UCSD-AML1 (cell line): Measurements from ENCODE around the gene STARD8.
"Not testable (repeated sequence)": the region's sequence is repeated elsewhere in the genome, so short reads cannot be mapped to it uniquely, and the experiment has no call there.

ENCODE experiments used
- DNase-seq: peaks from one replicate; lab custom pipeline; 2025; ENCODE audit not compliant: unreplicated experiment; lab: John Stamatoyannopoulos, UW

STARD8 gene

GRCh38 chrX:68688931-68689330 is 41.5 kb downstream of the STARD8 start:
- not testable (repeated sequence) for DNase-seq

DNA sequence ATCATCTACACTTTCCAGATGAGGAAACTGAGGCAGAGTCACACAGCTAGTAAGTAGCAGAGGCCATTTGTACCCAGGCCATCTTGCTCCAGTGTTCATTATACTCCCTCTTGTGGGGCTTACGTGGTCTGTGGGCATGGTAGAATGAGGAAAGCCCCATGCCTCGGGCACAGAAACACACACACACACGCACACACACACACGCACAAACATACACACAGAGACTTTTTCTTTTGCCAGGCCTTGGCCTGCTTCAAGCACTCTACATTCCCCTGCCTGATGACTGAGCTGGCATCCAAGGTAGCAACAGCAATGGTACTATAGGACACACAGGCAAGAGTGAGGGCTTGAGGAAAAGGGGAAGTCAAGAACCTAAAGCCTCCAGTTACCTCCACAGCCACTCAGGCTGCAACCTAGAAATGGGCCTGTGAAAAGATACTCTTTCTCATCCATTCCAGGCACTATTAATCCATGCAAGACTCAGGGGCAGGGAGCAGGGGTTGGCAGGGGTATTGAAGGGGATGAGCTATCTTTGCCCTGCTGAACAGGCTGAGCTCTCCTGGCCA is 43.6 kb downstream of the STARD8 start:
- no peak for DNase-seq

- DNase-seq, result no peak
Observed at GRCh38 chrX:68691921-68692320, 44.5 kb downstream of the STARD8 start.

- DNase-seq, result no peak
Observed at GRCh38 chrX:68692651-68693050, 45.2 kb downstream of the STARD8 start.

DNA sequence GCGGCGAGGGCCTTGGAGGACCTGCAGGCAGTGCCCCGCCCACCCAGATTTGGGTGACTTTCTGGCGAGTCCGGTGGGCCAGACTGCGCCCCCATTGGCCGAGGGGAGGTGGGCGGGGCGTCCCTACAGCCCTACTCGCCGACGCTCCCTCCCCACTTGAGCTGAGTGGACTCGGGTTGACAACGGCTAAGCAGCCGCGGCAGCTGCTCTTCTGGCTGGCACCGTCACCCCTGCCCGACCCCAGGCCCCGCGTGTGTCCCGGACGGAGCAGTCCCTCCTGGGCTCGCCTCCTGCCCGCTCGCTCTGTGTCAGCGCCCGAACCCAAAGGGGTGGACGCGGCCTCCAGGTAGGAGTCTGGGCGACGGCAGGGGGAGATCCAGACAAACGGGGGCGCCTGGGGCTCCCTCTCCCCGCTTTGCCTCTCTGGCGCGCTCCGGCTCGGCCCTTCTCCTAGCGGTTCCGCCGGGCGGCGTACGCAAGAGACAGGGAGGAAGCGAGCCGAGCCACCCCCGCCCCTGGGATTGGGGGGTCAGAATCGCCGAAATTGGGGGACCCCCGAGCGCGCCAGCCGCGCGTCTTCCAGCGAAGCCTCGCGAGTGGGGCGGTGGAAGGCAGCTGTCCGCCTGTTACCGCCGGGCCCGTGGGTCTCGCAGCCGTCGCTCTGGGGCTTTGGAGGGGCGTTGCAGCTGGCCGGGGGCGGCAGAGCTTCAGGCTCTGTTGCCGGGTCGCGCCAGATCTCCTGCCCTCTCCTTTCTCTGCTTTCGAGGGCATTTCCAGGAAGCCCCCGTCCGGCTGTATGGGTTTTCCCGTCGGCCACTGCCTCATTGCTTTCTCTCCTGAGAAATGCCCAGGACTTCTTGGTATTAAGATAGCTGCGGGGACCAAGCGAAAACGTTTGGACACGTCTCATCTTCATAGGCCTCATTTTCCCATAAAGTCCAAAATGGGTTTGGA is 46.3 kb downstream of the STARD8 start:
- DNase-seq, result peak; percentile 84

- DNase-seq, result no peak
Observed at GRCh38 chrX:68694435-68695205, 47.2 kb downstream of the STARD8 start.

- DNase-seq, result no peak
Observed at GRCh38 chrX:68695206-68695845, 47.9 kb downstream of the STARD8 start.

DNA sequence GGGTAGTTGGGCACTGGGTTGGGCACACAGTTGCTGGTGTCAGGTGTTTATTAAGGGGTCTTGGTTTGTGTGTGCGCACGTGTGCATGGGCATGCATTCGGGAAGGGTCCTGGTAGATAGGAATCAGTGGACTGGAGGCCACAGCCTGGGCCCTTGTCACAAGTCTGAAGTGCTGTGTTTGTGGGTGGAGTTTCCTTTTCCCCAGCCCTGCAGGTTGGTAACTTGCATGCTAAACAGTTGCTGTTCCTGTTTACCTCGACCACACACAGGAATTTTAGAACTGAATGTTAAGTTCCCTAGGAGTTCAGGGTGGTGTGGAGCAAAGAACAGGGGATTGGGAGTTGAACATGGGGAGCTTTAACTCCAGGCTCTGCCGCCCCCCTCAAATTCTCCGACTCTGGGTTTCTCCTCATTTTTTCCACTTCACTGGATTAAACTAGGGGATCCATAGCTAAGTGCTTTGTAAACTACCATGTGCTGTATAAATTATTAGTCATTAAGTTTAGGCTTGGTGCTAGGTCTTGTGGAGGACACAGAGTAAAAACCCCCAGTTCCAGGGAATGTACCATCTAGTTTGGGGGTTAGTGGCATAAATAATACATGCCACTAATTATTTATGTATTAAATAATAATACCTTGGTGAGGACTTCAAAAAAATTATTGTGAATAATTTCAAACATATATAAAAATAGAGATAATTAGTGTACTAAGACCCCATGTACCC is 49.0 kb downstream of the STARD8 start:
- DNase-seq, result no peak

GRCh38 chrX:68697036-68697435 is 49.6 kb downstream of the STARD8 start:
- no peak for DNase-seq

DNA sequence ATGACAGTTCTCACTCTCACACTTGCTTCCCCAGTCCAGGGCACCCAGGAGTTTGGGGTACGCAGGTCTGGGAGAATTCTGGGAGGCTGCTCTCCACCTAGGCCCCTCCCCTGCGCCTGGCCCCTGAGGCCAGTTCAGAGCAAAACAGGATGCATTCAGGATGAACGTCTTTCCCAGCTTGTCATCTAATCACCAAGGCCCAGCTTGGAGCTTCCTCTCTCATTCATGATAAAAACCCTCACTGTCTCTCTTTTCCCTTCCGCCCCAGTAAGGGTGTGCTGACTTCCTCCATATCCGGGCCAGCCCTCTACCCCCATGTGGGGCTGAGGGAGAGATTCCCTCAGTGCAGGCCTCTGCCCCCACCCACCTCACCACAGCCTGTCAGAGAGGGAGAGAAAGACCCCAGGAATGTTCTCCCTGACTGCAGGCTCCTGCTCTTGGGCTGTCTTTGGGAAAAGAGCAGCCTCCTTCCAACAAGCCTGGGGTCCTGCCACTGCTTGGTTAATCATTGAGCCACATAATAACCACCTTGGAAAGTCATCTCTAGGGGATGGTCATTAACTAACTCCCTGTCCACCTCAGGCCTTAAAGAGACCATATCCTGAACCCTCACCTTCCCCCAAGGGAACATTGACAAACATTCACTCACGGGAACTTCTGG is 50.1 kb downstream of the STARD8 start:
- peak; percentile 63 for DNase-seq

- DNase-seq, result no peak
Observed at GRCh38 chrX:68698942-68699341, 51.5 kb downstream of the STARD8 start.

DNA sequence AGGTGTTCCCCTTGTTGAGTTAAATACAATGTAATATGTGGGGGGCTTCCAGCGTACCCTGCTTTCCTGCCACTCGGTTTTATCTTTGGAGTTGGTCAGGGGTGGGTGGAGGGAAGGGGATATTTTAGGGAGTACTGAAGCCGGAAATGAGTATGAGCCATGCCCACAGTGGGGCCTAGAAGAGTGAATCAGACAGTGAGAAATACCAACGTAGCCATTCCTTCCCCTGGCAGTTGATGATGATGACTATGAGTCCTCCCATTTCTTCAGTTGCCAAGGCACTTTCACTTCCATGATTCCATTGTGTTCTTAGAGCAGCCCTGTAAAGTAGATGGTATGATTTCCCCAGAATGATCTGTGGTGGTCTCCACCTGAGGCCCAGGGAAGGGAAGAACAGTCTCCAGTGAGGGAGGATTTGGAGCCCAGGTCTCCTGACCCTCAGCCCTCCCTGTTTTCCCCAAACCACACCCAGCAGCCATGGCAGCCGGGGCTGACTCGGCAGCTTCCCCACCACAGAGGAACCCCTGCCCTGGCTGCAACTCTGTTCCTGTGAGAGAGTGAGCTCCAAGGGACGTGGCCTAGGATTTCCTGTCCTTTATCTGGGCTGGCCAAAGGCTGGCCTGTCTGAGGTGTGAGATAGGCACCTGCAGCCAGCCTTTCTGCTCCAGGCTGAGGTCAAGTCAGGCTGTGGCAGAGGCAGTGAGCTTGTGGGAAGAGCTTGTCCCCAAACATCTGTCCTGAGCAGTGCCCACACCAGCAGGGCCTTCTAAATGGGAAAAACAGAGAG is 52.7 kb downstream of the STARD8 start:
- DNase-seq, result peak; percentile 62

DNA sequence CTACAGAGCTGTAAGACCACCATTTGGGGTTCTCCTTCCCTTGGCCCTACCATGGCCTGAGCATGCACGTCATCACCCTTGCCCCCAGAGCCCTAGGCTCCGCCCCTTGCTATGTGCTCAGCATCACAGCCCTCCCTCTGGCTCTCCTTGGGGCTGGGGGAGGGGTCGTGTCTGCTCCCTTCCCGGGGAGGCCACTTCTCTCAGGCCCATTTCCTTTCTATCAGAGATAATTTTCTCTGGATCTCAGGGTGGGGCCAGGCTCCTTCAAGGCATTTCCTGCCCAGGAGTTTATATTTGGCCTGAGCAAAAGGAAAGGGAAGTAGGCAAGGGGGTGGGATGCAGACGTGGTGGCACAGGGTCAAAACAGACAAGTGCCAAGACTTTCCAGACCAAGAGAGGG is 55.9 kb downstream of the STARD8 start:
- peak; percentile 73 for DNase-seq

DNA sequence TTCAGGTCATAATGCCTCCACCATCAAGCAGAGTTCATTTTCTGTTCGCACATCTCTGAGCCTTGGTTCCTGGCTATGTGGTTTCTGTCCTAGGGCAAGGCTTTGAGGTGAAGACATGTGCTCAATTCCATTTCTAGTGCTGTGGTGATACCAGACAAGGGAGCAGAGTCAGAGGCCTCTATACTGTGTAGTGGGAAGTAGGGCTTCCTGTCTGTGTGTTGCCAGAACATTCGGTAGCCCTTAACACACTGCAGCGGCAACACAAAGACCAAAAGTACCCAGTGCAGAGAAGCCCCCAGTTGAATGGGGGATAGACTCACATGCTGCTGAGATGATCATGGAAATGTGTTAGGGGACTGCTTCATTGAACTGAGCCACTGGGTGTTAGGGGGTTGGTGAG is 56.4 kb downstream of the STARD8 start:
- no peak for DNase-seq

- no peak for DNase-seq
Observed at GRCh38 chrX:68705986-68706385, 58.5 kb downstream of the STARD8 start.

DNA sequence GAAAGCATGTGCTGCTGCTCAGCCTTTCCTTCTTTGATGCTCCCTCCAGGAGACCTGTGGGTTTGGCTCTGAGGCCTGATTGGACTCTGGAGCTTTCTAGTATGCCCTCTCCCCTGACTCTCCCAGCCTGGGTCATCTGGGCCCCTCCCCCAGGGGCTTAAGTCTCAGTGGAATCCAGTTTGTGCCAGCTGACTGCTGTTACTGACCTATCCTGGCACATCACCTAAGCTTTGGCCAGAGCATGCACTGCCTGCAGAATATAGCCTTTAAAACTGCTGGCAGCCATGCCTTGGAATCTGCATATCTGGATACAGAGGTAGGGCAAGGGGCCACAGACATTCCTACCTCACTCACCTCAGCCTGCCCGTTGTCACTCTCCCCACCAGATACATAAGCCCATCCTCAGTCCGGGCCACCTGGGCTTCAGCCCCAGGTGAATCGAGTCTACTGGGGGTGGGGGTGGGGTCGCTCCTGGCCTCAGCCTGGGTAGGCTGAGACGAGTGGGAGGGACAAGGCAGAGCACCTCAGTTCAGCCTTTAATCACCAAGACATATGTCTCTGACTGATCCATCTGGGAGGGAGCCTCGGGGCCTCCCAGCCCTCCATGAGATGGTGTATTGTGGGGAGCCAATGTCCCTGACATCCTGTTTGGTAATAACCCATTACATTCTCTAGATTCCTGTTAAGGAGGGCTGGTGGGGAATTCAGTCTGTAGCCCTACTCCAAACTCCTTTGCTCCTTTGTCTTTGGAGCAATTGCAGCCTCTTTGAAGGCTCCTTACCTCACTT is 61.2 kb downstream of the STARD8 start:
- DNase-seq, result no peak

- no peak for DNase-seq
Observed at GRCh38 chrX:68710870-68711576, 63.6 kb downstream of the STARD8 start.

GRCh38 chrX:68711845-68712244 is 64.4 kb downstream of the STARD8 start:
- DNase-seq, result no peak
